ENCODE measurements around the gene XPOT.

Gene XPOT

DNA sequence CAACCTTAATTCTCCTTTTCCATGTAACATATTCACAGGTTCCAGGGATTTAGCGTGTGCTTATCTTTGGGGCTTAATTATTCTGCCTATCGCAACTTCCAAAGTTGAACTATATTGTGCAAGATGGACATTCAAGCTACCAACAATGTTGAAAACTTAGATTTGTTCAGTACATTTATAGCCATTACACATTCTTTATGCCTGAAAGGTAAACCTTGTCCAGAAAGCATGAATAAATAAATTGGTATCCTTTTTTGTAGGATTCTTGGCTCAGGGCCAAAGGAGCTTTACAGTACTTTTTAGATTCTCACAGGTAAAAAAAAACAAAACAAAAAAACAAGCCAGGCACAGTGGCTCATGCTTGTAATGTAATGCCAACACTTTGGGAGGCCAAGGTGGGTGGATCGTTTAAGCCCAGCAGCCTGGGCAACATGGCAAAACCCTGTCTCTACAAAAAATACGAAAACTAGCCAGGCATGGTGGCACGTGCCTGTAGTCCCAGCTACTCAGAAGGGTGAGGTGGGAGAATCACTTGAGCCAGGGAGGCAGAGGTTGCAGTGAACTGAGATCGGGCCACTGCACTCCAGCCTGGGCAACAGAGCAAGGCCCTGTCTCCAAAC, 16.9 kb upstream of the XPOT start:
- Histone ChIP-seq H3K36me3 (ENCODE audit: insufficient read depth, insufficient read length, low read length) (no peaks in the 10 kb centered on the region), H3K9ac (ENCODE audit: insufficient read length, low read depth) (no peak overlapping the region), H3K4me3 (ENCODE audit: insufficient read length, low read depth) (no peak overlapping the region), H3K4me1 (ENCODE audit: insufficient read depth, insufficient read length) (peaks cover 2% of the 10 kb centered on the region), H3K27me3 (ENCODE audit: insufficient read depth, insufficient read length) (no peaks in the 10 kb centered on the region), H3K9me3 (ENCODE audit: insufficient read depth, low read length) (no peaks in the 10 kb centered on the region)
- TF ChIP-seq SUZ12 (IDR thresholded peaks at IDR 0.05; ENCODE audit: extremely low read depth, insufficient read depth, insufficient read length) (no peak), YY1 (IDR thresholded peaks at IDR 0.05; ENCODE audit: insufficient read depth, insufficient read length) (no peak), ZNF274 (IDR thresholded peaks at IDR 0.05; ENCODE audit: low read depth, low read length) (no peak)
- no peak for DNase-seq (ENCODE audit: low read depth, low spot score)

DNA sequence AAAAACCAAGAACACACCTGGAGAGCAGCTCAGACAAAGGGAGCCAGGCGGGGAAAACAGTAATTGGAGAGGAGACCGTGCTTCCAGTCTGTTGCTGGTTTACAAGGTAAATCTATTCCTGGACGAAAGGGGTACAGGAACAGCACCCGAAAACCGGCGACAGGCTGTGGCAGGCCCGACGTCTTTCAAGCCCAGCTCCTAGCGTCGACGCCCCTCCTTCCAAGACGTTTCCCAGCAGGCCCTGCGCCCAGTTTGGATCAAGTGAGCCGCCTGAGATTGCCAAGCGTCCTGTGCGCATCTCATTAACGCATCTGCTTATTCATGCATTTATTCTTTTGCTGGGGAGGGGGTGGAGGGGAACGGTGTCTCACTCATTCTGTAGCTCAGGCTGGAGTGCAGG, 15.0 kb upstream of the XPOT start:
- Histone ChIP-seq H3K27me3 (ENCODE audit: insufficient read depth, insufficient read length) (no peaks in the 10 kb centered on the region), H3K9ac (ENCODE audit: insufficient read length, low read depth) (no peak overlapping the region), H3K36me3 (ENCODE audit: insufficient read depth, insufficient read length, low read length) (no peaks in the 10 kb centered on the region), H3K9me3 (ENCODE audit: insufficient read depth, low read length) (no peaks in the 10 kb centered on the region), H3K4me1 (ENCODE audit: insufficient read depth, insufficient read length) (peaks cover 2% of the 10 kb centered on the region), H3K4me3 (ENCODE audit: insufficient read length, low read depth) (no peak overlapping the region)
- TF ChIP-seq SUZ12 (IDR thresholded peaks at IDR 0.05; ENCODE audit: extremely low read depth, insufficient read depth, insufficient read length) (no peak), ZNF274 (IDR thresholded peaks at IDR 0.05; ENCODE audit: low read depth, low read length) (no peak), YY1 (IDR thresholded peaks at IDR 0.05; ENCODE audit: insufficient read depth, insufficient read length) (no peak)
- no peak for DNase-seq (ENCODE audit: low read depth, low spot score)

GRCh38 chr12:64390275-64390851, 13.8 kb upstream of the XPOT start, which contains the start of gene C12orf56:
TSS of gene C12orf56 (minus strand) at chr12:64390758. CDS start at chr12:64390565, 193 bp downstream.
- no peak within 1 kb of the TSS for H3K9ac ChIP-seq (ENCODE audit: insufficient read length, low read depth)
- H3K27me3 ChIP-seq (ENCODE audit: insufficient read depth, insufficient read length): no peaks in the 10 kb centered on the region
- H3K36me3 ChIP-seq (ENCODE audit: insufficient read depth, insufficient read length, low read length): no peaks in the 10 kb centered on the region
- TF ChIP-seq ZNF274 (IDR thresholded peaks at IDR 0.05; ENCODE audit: low read depth, low read length) (no peak), SUZ12 (IDR thresholded peaks at IDR 0.05; ENCODE audit: extremely low read depth, insufficient read depth, insufficient read length) (no peak), YY1 (IDR thresholded peaks at IDR 0.05; ENCODE audit: insufficient read depth, insufficient read length) (no peak)
- no peak for DNase-seq (ENCODE audit: low read depth, low spot score)
- H3K9me3 ChIP-seq (ENCODE audit: insufficient read depth, low read length): no peaks in the 10 kb centered on the region
- H3K4me1 ChIP-seq (ENCODE audit: insufficient read depth, insufficient read length): peaks cover 2% of the 10 kb centered on the region
- H3K4me3 ChIP-seq (ENCODE audit: insufficient read length, low read depth): no peak within 1 kb of the TSS

- H3K9me3 ChIP-seq (ENCODE audit: insufficient read depth, low read length): no peaks in the 10 kb centered on the region
- peaks cover 2% of the 10 kb centered on the region for H3K4me1 ChIP-seq (ENCODE audit: insufficient read depth, insufficient read length)
- DNase-seq (ENCODE audit: low read depth, low spot score): no peak
- H3K4me3 ChIP-seq (ENCODE audit: insufficient read length, low read depth): no peak overlapping the region
- H3K9ac ChIP-seq (ENCODE audit: insufficient read length, low read depth): no peak overlapping the region
- no peaks in the 10 kb centered on the region for H3K27me3 ChIP-seq (ENCODE audit: insufficient read depth, insufficient read length)
- no peaks in the 10 kb centered on the region for H3K36me3 ChIP-seq (ENCODE audit: insufficient read depth, insufficient read length, low read length)
- no peak for TF ChIP-seq ZNF274 (IDR thresholded peaks at IDR 0.05; ENCODE audit: low read depth, low read length)
- TF ChIP-seq YY1 (IDR thresholded peaks at IDR 0.05; ENCODE audit: insufficient read depth, insufficient read length): no peak
- TF ChIP-seq SUZ12 (IDR thresholded peaks at IDR 0.05; ENCODE audit: extremely low read depth, insufficient read depth, insufficient read length): no peak
These were observed 12.0 kb upstream of the XPOT start for GRCh38 chr12:64392221-64392620.

GRCh38 chr12:64395739-64396138, 8.5 kb upstream of the XPOT start:
- Histone ChIP-seq H3K4me3 (ENCODE audit: insufficient read length, low read depth) (no peak overlapping the region), H3K36me3 (ENCODE audit: insufficient read depth, insufficient read length, low read length) (no peaks in the 10 kb centered on the region), H3K9me3 (ENCODE audit: insufficient read depth, low read length) (no peaks in the 10 kb centered on the region), H3K27me3 (ENCODE audit: insufficient read depth, insufficient read length) (no peaks in the 10 kb centered on the region), H3K4me1 (ENCODE audit: insufficient read depth, insufficient read length) (peaks cover 2% of the 10 kb centered on the region), H3K9ac (ENCODE audit: insufficient read length, low read depth) (no peak overlapping the region)
- no peak for TF ChIP-seq ZNF274 (IDR thresholded peaks at IDR 0.05; ENCODE audit: low read depth, low read length)
- no peak for TF ChIP-seq SUZ12 (IDR thresholded peaks at IDR 0.05; ENCODE audit: extremely low read depth, insufficient read depth, insufficient read length)
- TF ChIP-seq YY1 (IDR thresholded peaks at IDR 0.05; ENCODE audit: insufficient read depth, insufficient read length): no peak
- no peak for DNase-seq (ENCODE audit: low read depth, low spot score)

DNA sequence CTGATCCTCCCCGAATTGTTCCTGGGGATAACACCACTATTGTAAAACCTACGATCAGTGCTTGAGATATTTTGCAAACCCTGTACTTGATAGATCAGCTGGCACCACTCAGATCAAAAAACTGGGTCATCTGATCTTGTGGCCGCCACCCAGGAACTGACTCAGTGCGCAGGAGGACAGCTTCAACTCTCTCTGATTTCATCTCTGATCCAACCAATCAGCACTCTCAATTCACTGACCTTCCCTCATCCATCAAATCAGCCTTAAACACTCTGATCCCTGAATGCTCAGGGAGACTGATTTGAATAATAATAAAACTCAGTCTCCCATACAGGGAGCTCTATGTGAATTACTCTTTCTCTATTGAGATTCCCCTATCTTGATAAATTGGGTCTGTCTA, 4.2 kb upstream of the XPOT start:
- no peaks in the 10 kb centered on the region for H3K4me1 ChIP-seq (ENCODE audit: insufficient read depth, insufficient read length)
- no peak for DNase-seq (ENCODE audit: low read depth, low spot score)
- H3K9ac ChIP-seq (ENCODE audit: insufficient read length, low read depth): no peak overlapping the region
- H3K27me3 ChIP-seq (ENCODE audit: insufficient read depth, insufficient read length): no peaks in the 10 kb centered on the region
- no peak for TF ChIP-seq ZNF274 (IDR thresholded peaks at IDR 0.05; ENCODE audit: low read depth, low read length)
- no peak for TF ChIP-seq SUZ12 (IDR thresholded peaks at IDR 0.05; ENCODE audit: extremely low read depth, insufficient read depth, insufficient read length)
- TF ChIP-seq YY1 (IDR thresholded peaks at IDR 0.05; ENCODE audit: insufficient read depth, insufficient read length): no peak
- H3K36me3 ChIP-seq (ENCODE audit: insufficient read depth, insufficient read length, low read length): no peaks in the 10 kb centered on the region
- H3K4me3 ChIP-seq (ENCODE audit: insufficient read length, low read depth): no peak overlapping the region
- H3K9me3 ChIP-seq (ENCODE audit: insufficient read depth, low read length): no peaks in the 10 kb centered on the region

GRCh38 chr12:64402181-64402580, 2.0 kb upstream of the XPOT start:
- H3K4me1 ChIP-seq (ENCODE audit: insufficient read depth, insufficient read length): no peaks in the 10 kb centered on the region
- H3K27me3 ChIP-seq (ENCODE audit: insufficient read depth, insufficient read length): no peaks in the 10 kb centered on the region
- H3K9me3 ChIP-seq (ENCODE audit: insufficient read depth, low read length): no peaks in the 10 kb centered on the region
- DNase-seq (ENCODE audit: low read depth, low spot score): no peak
- H3K4me3 ChIP-seq (ENCODE audit: insufficient read length, low read depth): no peak overlapping the region
- H3K36me3 ChIP-seq (ENCODE audit: insufficient read depth, insufficient read length, low read length): no peaks in the 10 kb centered on the region
- H3K9ac ChIP-seq (ENCODE audit: insufficient read length, low read depth): no peak overlapping the region
- TF ChIP-seq YY1 (IDR thresholded peaks at IDR 0.05; ENCODE audit: insufficient read depth, insufficient read length): no peak
- no peak for TF ChIP-seq ZNF274 (IDR thresholded peaks at IDR 0.05; ENCODE audit: low read depth, low read length)
- TF ChIP-seq SUZ12 (IDR thresholded peaks at IDR 0.05; ENCODE audit: extremely low read depth, insufficient read depth, insufficient read length): no peak
